Stimulated activated CD8-positive, alpha-beta memory T cell treated with anti-CD3 and anti-CD28 coated beads, Interleukin-15, amount 100 ng/mL, for 1 hour (primary cell): Measurements from ENCODE around the gene PRKAG2.
"Not testable (repeated sequence)": the region's sequence is repeated elsewhere in the genome, so short reads cannot be mapped to it uniquely, and the experiment has no call there.

Source experiments
- DNase-seq: peaks from one replicate; pipeline ENCODE4 v3.0.0-alpha.2; 2020; ENCODE audit warnings: low read depth

Gene PRKAG2

GRCh38 chr7:151876899-151877777, at the start of gene PRKAG2:
TSS of gene PRKAG2 (minus strand) at chr7:151877115. CDS start at chr7:151876620, 495 bp downstream.
- DNase-seq: peak; percentile 49

GRCh38 chr7:151926336-151926712, 49.4 kb upstream of the PRKAG2 start:
- DNase-seq: no peak

GRCh38 chr7:151925446-151926335, 48.8 kb upstream of the PRKAG2 start:
- no peak for DNase-seq

GRCh38 chr7:151924508-151924907, 47.6 kb upstream of the PRKAG2 start:
- DNase-seq: no peak

GRCh38 chr7:151924001-151924400, 47.1 kb upstream of the PRKAG2 start:
- DNase-seq: no peak

GRCh38 chr7:151923097-151923876, 46.4 kb upstream of the PRKAG2 start:
- no peak for DNase-seq

GRCh38 chr7:151921451-151921850, 44.5 kb upstream of the PRKAG2 start:
- no peak for DNase-seq

GRCh38 chr7:151920488-151920887, 43.6 kb upstream of the PRKAG2 start:
- DNase-seq: no peak

- no peak for DNase-seq
These were observed 42.7 kb upstream of the PRKAG2 start for GRCh38 chr7:151919595-151919994.

- DNase-seq: no peak
These were observed 41.6 kb upstream of the PRKAG2 start for GRCh38 chr7:151918510-151918843.

- no peak for DNase-seq
These were observed 41.0 kb upstream of the PRKAG2 start for GRCh38 chr7:151917791-151918509.

- no peak for DNase-seq
These were observed 37.1 kb upstream of the PRKAG2 start for GRCh38 chr7:151914051-151914450.

- not testable (repeated sequence) for DNase-seq
These were observed 33.7 kb upstream of the PRKAG2 start for GRCh38 chr7:151910655-151911054.

GRCh38 chr7:151907115-151907514, 30.2 kb upstream of the PRKAG2 start:
- DNase-seq: not testable (repeated sequence)

- DNase-seq: no peak
These were observed 28.9 kb upstream of the PRKAG2 start for GRCh38 chr7:151905766-151906165.

GRCh38 chr7:151905353-151905752, 28.4 kb upstream of the PRKAG2 start:
- DNase-seq: no peak

- DNase-seq: no peak
These were observed 27.4 kb upstream of the PRKAG2 start for GRCh38 chr7:151904270-151904669.

- no peak for DNase-seq
These were observed 26.5 kb upstream of the PRKAG2 start for GRCh38 chr7:151903249-151904032.

GRCh38 chr7:151902311-151902710, 25.4 kb upstream of the PRKAG2 start:
- DNase-seq: no peak

GRCh38 chr7:151901828-151902227, 24.9 kb upstream of the PRKAG2 start:
- no peak for DNase-seq
